Measurements from ENCODE around the gene CD247. TPM values are rescaled to one million over a fixed set of nuclear protein-coding genes. Genes with fewer than 3 reads are reported as not detected.

Gene CD247
- total and polyA plus RNA-seq, 10 of the 15 experiments (the other 5 are each of a cell fraction or from before 2014, with no cell fraction given), result 0.10 to 0.77 (median 0.30) TPM

GRCh38 chr1:167492481-167492910 lies 25.8 kb downstream of the CD247 start:
- ATAC-seq, result peak; percentile 52
- peak overlapping the region; percentile 65 for H2AFZ ChIP-seq (ENCODE audit: control insufficient read depth, low read depth, low read length)
- no peaks in the 10 kb centered on the region for H3K79me2 ChIP-seq (ENCODE audit: control insufficient read depth, insufficient read depth, low read length)
- no peak overlapping the region for H3K4me3 ChIP-seq
- H3K27ac ChIP-seq (ENCODE audit: control insufficient read depth, insufficient read depth), result no peak overlapping the region
- no peaks in the 10 kb centered on the region for H4K20me1 ChIP-seq (ENCODE audit: control insufficient read depth, insufficient read depth)
- DNase-seq (ENCODE audit: low read depth, low spot score), result peak; percentile 12
- no peaks in the 10 kb centered on the region for H3K4me1 ChIP-seq (ENCODE audit: control insufficient read depth, insufficient read depth, low read length)
- ChIA-PET CTCF (interaction anchor here (0.5 to 0.7 kb wide), 2 partner anchors 63 to 738 kb away, joined by 3 read pairs; no protein-coding TSS in a partner anchor), RAD21 (ENCODE audit: unreplicated experiment) (interaction anchor here (1.3 kb wide), 2 partner anchors 41 to 43 kb away, joined by 3 read pairs; no protein-coding TSS in a partner anchor), POLR2A (no interaction called here), SMC1A (ENCODE audit: uncharacterized antibody, unreplicated experiment) (no interaction called here)
- H3K9ac ChIP-seq (ENCODE audit: control insufficient read depth, insufficient read depth, low read length), result no peak overlapping the region
- FAIRE-seq, result no peak
- no peak for TF ChIP-seq ZZZ3 (IDR thresholded peaks at IDR 0.05; ENCODE audit: control insufficient read depth, insufficient read length, low read depth)
- no peak for TF ChIP-seq BHLHE40 (IDR thresholded peaks at IDR 0.05; ENCODE audit: borderline replicate concordance in 1 of 2, low read depth in 2 of 2, low read length in 1 of 2)
- TF ChIP-seq MAX (IDR thresholded peaks at IDR 0.05; ENCODE audit: low read depth, low read length), result no peak
- TF ChIP-seq ETV6 (conservative IDR thresholded peaks at IDR 0.05 in 1 of 2, IDR thresholded peaks at IDR 0.05 in 1 of 2; ENCODE audit: borderline replicate concordance in 1 of 2, low read depth in 1 of 2), result no peak
- no peak for TF ChIP-seq MYB (IDR thresholded peaks at IDR 0.05; ENCODE audit: borderline replicate concordance, low read depth, low read length)
- TF ChIP-seq YY1 (IDR thresholded peaks at IDR 0.05; ENCODE audit: low read depth, low read length), result no peak
- no peak for TF ChIP-seq POLR2AphosphoS5 (IDR thresholded peaks at IDR 0.05; ENCODE audit: low read length)
- no peak for TF ChIP-seq KAT2A (conservative IDR thresholded peaks at IDR 0.05; ENCODE audit: control insufficient read depth, low read depth, low read length)
- no peak for TF ChIP-seq RCOR1 (conservative IDR thresholded peaks at IDR 0.05; ENCODE audit: low read depth, low read length)
- TF ChIP-seq USF2 (IDR thresholded peaks at IDR 0.05; ENCODE audit: borderline replicate concordance, low read depth, low read length), result no peak
- TF ChIP-seq JUNB (IDR thresholded peaks at IDR 0.05), result no peak
- no peak for TF ChIP-seq SMC3 (IDR thresholded peaks at IDR 0.05; ENCODE audit: borderline replicate concordance, low read length)
- no peak for TF ChIP-seq POU2F2 (IDR thresholded peaks at IDR 0.05; ENCODE audit: borderline replicate concordance, low read depth, low read length)
- no peak for TF ChIP-seq SP1 (IDR thresholded peaks at IDR 0.05; ENCODE audit: low read depth, low read length)
- TF ChIP-seq PKNOX1 (IDR thresholded peaks at IDR 0.05), result no peak
- intact Hi-C loops (cut with micrococcal nuclease; ENCODE audit: unreplicated experiment), result no loop called here
- H3K27me3 ChIP-seq (replicated peaks in 1 of 2; ENCODE audit: control insufficient read depth in 2 of 2, insufficient read depth in 2 of 2, low read length in 1 of 2), result peaks cover 0 to 3% of the 10 kb centered on the region in 2 experiments; a peak in 1 of 4 replicates
- 18% methylated on average over 5 of the region's 5 CpGs for WGBS (ENCODE audit: insufficient coverage, insufficient replicate concordance, low lambda C conversion rate, missing lambda C conversion rate)
- no peaks in the 10 kb centered on the region for H3K9me3 ChIP-seq (replicated peaks; ENCODE audit: control insufficient read depth, insufficient read depth, low read length)
- H3K36me3 ChIP-seq (ENCODE audit: control insufficient read depth in 2 of 2, insufficient read depth in 2 of 2, low read length in 1 of 2), result no peaks in the 10 kb centered on the region
- H3K4me2 ChIP-seq (ENCODE audit: control insufficient read depth, insufficient read depth), result peak overlapping the region; percentile 26; the same call in 1 of the 2 replicates
- in situ Hi-C loops (cut with MboI), result no loop called here
- BruUV-seq (replicated peaks), result no TSS peak
